HTERT RPE-1 (cell line): ENCODE measurements around the gene STARD7.

Source experiments
- in situ Hi-C: fragments of 300-500 bp; cut with MboI; formaldehyde crosslinking; loops from 4 replicates; pipeline ENCODE4 v1.14.3; 2020; ENCODE audit warnings: low sequenced_read_pairs

STARD7 gene

DNA sequence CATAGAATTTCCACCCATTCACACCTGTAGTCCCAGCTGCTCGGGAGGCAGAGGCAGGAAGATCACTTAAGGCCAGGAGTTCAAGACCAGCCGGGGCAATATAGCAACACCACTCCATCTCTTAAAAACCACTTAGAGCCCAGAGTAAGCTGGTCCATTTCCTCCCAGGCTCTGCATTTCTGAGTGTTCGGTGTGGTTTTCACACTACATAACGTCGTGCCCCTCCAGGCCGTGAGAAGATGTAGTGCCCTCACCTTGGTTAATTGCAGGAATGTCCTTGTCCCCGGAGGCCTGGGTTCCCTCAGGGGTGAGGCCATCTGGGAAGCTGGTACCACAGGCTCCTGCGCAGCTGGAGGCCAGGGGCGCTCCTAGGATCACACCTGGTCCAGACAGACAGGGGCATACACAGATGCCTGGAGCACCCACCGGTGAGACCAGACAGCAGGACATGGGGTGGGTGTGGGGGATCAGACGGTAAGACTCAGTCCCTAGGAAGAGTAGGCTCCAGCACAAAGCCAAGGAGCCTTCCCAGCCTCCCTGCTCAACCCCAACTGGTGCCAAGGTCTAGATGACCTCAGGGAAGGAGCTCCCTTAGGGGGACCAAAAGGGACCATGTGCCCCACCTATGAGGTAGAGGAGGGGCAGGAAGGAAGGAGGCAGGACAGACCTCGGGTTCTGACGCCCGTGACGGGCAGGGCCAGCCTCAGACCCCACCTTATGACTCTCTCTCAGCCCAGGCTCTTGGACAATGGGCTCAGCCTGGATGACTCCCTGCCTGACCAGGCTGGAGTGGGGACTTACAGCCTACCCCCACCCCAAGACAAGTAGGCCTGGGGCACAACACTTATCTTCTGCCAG lies 71.1 kb downstream of the STARD7 start:
- in situ Hi-C loops: no loop called here

DNA sequence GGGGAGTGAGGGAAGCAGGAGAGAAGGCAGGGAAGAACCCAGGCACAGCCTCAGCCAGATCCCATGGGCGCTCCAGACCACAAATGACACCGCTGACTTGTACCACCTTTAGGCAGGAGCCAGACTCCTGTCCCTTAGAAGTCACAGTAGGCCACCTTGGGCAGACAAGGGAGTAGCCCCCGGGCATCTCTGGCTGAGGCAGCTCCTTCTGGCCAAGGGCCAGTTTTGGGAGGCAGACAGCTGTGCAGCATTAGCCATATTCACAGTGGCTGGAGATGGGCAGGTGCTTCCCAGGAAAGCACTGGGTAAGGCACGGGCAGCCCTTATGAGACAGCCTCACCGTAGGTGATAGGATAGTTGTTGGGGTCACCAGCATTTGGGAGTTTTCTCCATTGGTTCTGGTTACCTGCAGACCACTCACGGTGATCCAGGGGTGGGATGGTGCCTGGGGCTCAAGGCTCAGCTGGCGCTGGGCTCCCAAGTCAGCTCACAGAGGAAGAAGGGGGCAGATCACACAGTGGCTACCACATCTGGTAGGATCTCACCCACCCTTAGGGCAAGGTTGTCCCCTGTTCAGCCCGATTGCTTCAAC lies 72.4 kb downstream of the STARD7 start:
- in situ Hi-C loops: no loop called here

DNA sequence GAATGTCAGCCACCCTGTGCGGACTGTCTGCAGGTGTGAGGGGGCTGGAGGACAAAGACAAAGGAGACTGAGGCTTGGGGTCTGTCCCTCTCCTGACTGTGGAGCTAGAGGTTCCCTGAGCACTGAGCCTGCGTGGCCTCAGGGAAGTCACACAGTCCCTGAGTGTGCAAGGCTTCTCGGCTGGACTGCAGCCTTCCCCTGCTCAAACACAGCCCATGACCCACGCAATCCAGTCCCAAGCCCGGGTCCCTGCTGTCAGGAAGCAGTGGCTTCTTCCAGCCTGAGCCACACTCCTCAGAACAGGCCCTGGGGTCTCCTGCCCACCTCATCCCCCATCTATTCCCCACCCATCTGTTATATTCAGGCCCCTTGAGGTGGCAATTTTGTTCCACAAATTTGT lies 73.0 kb downstream of the STARD7 start:
- in situ Hi-C loops: no loop called here

DNA sequence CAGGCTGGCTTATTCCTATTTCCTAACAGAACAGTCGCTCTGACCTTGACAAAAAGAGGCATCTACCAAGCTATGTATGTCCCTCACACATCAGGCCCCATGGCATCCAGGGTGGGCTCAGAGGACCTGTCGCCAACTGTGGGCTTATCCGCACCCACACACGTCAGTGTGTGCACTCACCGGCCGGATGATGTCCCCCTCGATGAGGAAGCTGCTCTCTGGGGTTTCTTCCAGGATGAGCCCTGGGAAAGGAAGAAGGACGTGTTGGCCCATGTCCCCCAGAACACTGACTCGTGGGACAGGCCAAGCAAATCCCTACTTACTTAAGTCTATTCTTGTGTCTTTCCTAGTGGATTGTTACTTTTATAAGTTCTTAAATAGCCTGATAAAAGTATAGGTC lies 73.5 kb downstream of the STARD7 start:
- in situ Hi-C loops: no loop called here
